Stimulated activated CD8-positive, alpha-beta memory T cell treated with anti-CD3 and anti-CD28 coated beads, Interleukin-7, amount 100 ng/mL, for 4 hours (primary cell): ENCODE results near the gene ITGAV.
A peak's percentile ranks its signal among the peaks of the same experiment; 100 is the strongest.
"Not testable (repeated sequence)": the region's sequence is repeated elsewhere in the genome, so short reads cannot be mapped to it uniquely, and the experiment has no call there.

ENCODE experiments used
- DNase-seq, 2 donors: peaks; one replicate each; pipeline ENCODE4 v3.0.0-alpha.2; 2020; ENCODE audit warnings: low read depth in 2 of 2

ITGAV gene

GRCh38 chr2:186589612-186590349 is at the start of gene ITGAV:
TSS of gene ITGAV (plus strand) at chr2:186590056. CDS start at chr2:186590339, 283 bp downstream.
- DNase-seq = peak; percentile 63 to 78

- DNase-seq = no peak
These were observed 48.9 kb upstream of the ITGAV start for GRCh38 chr2:186540941-186541340.

- no peak for DNase-seq
These were observed 47.9 kb upstream of the ITGAV start for GRCh38 chr2:186542002-186542401.

- no peak for DNase-seq
These were observed 46.2 kb upstream of the ITGAV start for GRCh38 chr2:186543561-186544131.

GRCh38 chr2:186544255-186544675 is 45.6 kb upstream of the ITGAV start:
- DNase-seq = no peak

- no peak for DNase-seq
These were observed 43.0 kb upstream of the ITGAV start for GRCh38 chr2:186546846-186547245.

GRCh38 chr2:186551323-186552050 is 38.4 kb upstream of the ITGAV start:
- DNase-seq = no peak

GRCh38 chr2:186554429-186554828 is 35.4 kb upstream of the ITGAV start:
- no peak for DNase-seq

- DNase-seq = no peak
These were observed 34.8 kb upstream of the ITGAV start for GRCh38 chr2:186554850-186555671.

GRCh38 chr2:186558512-186559276 is 31.2 kb upstream of the ITGAV start:
- DNase-seq = no peak

GRCh38 chr2:186559370-186559769 is 30.5 kb upstream of the ITGAV start:
- DNase-seq = no peak

GRCh38 chr2:186559848-186560247 is 30.0 kb upstream of the ITGAV start:
- DNase-seq = no peak

- DNase-seq = no peak
These were observed 29.6 kb upstream of the ITGAV start for GRCh38 chr2:186560254-186560653.

GRCh38 chr2:186561467-186562208 is 28.2 kb upstream of the ITGAV start:
- DNase-seq = no peak

- DNase-seq = no peak
These were observed 27.7 kb upstream of the ITGAV start for GRCh38 chr2:186562209-186562578.

GRCh38 chr2:186568600-186568999 is 21.3 kb upstream of the ITGAV start:
- DNase-seq = not testable (repeated sequence)

- not testable (repeated sequence) for DNase-seq
These were observed 20.7 kb upstream of the ITGAV start for GRCh38 chr2:186569127-186569526.

GRCh38 chr2:186569897-186570296 is 20.0 kb upstream of the ITGAV start:
- DNase-seq = no peak

- no peak for DNase-seq
These were observed 19.3 kb upstream of the ITGAV start for GRCh38 chr2:186570604-186571003.

GRCh38 chr2:186572705-186573104 is 17.2 kb upstream of the ITGAV start:
- no peak for DNase-seq

- no peak for DNase-seq
These were observed 16.3 kb upstream of the ITGAV start for GRCh38 chr2:186573531-186573930.
